Inflammatory macrophage (primary cell): ENCODE results near the gene DYRK2.
A peak's percentile ranks its signal among the peaks of the same experiment; 100 is the strongest.
"Not testable (repeated sequence)": the region's sequence is repeated elsewhere in the genome, so short reads cannot be mapped to it uniquely, and the experiment has no call there.

Experiments
- DNase-seq, 2 donors: peaks; one replicate each; pipeline ENCODE4 v3.0.0-alpha.2; 2020 to 2022

DYRK2 gene

GRCh38 chr12:67671892-67672291 lies 23.3 kb downstream of the DYRK2 start:
- no peak for DNase-seq

GRCh38 chr12:67672507-67672906 lies 24.0 kb downstream of the DYRK2 start:
- DNase-seq: peak; percentile 62 to 84

- DNase-seq: not testable (repeated sequence)
Measured at GRCh38 chr12:67673509-67673908, 25.0 kb downstream of the DYRK2 start.

GRCh38 chr12:67674417-67674816 lies 25.9 kb downstream of the DYRK2 start:
- DNase-seq: no peak

- DNase-seq: no peak
Measured at GRCh38 chr12:67676624-67677023, 28.1 kb downstream of the DYRK2 start.

DNA sequence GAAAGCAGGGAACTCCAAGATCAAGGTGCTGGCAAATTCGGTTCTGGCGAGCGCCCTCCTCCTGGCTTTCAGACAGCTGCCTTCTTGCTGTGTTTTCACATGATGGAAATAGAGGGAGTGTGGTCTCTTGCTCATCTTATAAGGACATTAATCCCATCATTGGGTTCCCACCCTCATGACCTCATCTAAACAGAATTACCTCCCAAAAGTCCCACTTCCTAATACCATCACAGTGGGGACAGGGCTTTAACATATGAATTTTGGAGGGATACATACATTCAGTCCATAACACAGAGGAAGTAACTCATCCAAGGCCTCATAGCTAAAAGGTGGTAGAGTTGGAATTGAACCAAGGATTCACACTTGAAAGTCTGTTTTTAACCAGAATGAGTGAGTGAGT lies 28.6 kb downstream of the DYRK2 start:
- DNase-seq: no peak

DNA sequence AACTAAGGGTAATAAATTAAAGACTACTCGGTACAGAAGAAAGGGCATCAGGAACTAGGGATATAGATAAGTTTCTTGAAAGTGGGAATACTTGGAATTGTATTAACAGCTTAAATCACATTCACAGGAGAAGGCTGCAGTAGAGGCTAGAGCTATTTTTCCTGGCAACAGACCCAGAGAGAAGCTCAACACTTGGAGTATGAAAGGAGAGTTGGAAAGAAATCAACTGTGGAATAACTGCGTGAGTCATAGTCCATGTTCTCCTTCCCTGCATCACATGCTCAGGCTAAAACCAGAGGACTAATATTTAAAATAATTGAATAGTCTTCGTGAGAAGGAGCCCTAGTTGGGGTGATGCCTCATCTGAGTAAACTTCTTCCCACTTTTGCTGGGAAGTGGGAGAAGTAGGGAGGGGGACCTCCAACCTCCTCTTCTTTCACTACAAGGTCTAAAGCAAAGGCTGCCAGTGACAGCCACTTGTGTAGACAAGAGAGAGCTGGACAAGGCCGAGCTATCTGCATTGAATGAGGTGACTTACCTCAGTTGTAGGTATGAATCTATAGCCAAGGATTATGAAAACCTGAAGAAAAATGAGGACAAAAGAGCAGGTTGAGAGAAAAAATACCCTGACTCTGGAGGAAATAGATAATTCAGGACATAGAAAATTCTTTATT lies 32.7 kb downstream of the DYRK2 start:
- DNase-seq: no peak

- DNase-seq: no peak
Measured at GRCh38 chr12:67681941-67682620, 33.5 kb downstream of the DYRK2 start.

- no peak for DNase-seq
Measured at GRCh38 chr12:67689385-67689784, 40.8 kb downstream of the DYRK2 start.

DNA sequence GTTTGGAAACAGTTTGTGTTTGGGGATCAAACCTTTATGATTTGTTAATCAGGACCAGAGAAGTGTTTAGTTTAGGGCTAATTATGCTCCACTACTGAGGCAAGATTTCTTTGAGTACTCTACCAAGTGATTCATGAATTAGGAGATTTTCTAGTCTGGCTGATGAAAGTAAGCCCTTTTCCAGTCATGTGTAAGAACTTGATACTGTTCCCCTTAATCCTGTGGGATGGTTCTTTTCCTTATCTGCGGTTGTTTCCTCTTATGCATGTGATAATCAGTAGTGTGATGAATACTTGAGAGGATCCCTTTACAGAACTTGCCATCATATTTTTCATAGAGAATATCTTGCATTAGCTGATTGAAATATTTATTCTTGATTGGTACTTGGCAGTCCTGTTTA lies 42.1 kb downstream of the DYRK2 start:
- DNase-seq: peak in 1 of 2 donors; percentile 8

- DNase-seq: no peak
Measured at GRCh38 chr12:67691220-67691619, 42.7 kb downstream of the DYRK2 start.

- no peak for DNase-seq
Measured at GRCh38 chr12:67692135-67692534, 43.6 kb downstream of the DYRK2 start.

- no peak for DNase-seq
Measured at GRCh38 chr12:67692966-67693365, 44.4 kb downstream of the DYRK2 start.

DNA sequence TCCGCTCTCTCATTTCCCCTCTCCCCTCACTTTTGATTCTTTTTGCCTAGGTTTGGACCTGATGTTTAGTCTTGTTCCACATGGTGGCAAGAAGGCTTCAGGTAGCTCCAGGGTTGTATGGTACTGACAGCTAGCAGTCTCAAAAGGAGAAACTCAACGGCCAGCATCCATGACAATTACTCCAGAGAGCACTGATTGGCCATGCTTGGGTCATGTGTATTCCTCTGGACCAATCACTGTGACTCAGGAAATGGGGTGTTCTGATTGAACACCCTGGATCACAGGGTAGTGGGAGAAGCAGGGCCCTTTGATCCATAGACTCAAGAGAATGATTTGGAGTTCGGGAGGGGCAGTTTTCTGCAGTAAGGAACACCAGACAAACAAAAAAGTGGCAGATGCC lies 45.3 kb downstream of the DYRK2 start:
- DNase-seq: no peak

DNA sequence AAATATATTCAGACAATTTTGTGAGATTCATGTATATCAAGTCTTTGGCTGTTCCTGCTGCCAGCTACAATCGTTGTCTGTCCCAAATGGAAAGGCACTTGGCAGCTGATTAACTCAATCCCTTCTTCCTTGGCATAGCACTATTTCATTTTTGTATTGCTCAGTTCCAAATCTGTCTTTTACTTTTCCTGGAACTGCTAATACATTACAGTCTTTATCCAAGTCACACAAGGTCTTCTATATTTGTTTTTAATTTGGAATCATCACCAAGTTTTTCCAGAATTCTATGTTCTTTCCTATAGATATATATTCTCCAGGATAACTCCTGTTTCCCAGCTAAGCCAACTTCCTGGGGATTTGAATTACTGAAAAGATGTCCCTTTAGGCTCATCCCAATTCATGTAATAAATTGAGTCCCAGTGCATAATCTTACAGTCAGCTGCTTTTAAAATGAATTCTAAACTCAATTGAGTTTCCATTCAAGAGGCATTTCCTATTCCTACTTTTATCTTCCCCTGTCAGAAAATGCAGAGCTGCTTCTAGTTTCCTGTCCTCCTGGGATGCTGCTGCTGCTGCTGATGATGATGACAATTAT lies 45.9 kb downstream of the DYRK2 start:
- no peak for DNase-seq

GRCh38 chr12:67695974-67696373 lies 47.4 kb downstream of the DYRK2 start:
- DNase-seq: no peak

DNA sequence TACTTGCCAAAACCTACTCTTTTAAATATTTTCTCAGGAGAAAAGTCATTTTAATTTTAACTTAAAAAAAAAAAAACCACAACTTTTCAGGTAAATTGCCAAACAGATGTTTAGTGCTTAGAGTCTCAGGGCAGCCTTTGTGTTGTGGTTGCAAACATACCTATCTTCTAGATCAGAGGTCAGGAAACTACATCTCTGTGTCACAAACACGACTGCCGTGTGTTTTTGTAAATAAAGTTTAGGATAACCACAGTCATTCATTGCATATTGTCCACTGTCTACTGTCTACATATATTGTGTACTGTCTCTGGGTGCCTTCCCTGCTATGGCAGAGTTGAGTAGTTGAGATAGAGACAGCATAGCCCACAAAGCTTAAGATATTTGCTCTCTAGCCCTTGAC lies 48.9 kb downstream of the DYRK2 start:
- no peak for DNase-seq

DNA sequence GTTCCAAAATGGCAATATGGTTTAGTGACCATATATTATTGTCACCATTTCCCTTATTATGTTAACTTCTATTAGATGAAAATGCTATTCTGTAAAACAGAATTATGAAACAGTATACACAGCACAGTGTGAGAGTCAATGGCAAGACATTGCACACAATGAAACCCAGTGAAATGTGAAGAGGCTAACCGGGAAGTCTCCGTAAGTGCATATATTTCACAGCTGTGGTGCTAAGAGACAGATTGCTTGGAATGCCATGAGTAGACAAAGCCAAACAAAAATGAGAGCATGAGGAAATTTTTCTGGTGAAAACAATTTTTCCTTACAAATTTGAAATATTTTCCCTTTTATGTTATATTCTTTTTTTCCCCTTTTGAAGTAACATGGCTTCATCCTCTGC lies 49.4 kb downstream of the DYRK2 start:
- DNase-seq: no peak

GRCh38 chr12:67698672-67699581 lies 50.4 kb downstream of the DYRK2 start:
- DNase-seq: peak; percentile 64 to 74

DNA sequence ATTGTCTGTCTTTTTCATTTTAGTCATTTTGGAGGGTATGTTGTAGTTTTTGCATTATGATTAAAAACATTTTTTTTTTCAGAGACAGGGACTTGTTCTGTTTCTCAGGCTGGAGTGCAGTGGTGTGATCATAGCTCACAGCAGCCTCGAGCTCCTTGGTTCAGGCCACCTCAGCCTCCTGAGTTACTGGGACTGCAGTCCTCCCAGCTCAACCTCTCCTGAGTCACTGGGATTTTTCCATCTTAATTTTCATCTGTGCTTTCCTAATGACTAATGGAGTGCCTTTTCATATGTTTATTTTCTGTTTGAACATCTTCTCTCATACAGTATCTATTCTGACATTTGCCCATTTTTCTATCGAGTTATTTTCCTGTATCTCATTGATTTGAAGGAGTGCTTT lies 52.6 kb downstream of the DYRK2 start:
- DNase-seq: no peak

- no peak for DNase-seq
Measured at GRCh38 chr12:67702136-67702535, 53.6 kb downstream of the DYRK2 start.

- no peak for DNase-seq
Measured at GRCh38 chr12:67704071-67704470, 55.5 kb downstream of the DYRK2 start.
